COLO668 (cell line): ENCODE measurements around the gene FILIP1L.

Source experiments
- DNase-seq: peaks from one replicate; lab custom pipeline; 2025; ENCODE audit not compliant: unreplicated experiment; lab: John Stamatoyannopoulos, UW

Gene FILIP1L

DNA sequence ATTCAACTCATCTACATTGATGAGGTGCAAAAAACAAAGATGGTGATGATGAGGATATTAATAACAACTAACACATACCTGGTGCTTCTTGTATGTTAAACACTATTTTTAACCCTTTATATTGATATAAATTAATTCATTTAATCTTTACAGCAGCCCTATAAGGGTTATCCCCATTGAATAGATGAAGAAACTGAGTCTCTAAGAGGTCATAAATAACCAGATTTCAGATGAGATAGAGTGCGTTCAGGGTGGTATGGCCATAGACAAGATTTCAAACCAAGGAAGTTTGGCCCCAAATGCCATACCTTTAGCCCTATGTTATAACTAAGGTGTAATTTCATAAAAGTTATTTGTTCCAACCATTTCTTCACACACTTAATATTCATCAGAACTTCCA is 214.1 kb downstream of the FILIP1L start:
- no peak for DNase-seq

- no peak for DNase-seq
These were observed 214.7 kb downstream of the FILIP1L start for GRCh38 chr3:99899603-99900002.

DNA sequence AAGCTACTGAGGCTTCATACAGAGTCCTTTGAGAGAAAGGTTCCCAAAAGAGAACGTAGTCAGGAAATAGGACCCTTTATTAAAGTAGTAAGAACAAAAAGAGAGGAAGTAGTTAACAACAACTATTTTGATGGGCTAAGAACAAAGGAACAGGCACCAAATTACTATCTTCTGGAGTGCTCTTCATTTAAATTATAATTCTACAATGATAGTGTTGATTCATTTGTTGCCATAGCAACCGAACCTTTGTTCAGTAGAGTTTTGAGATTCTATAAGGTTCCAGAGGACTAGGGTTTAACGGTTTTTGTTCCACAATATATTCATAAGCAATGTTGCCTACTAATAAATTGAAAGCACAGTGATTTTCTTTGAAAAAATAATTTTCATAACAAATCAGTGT is 217.8 kb downstream of the FILIP1L start:
- no peak for DNase-seq

GRCh38 chr3:99895703-99896441 is 218.4 kb downstream of the FILIP1L start:
- DNase-seq: no peak

DNA sequence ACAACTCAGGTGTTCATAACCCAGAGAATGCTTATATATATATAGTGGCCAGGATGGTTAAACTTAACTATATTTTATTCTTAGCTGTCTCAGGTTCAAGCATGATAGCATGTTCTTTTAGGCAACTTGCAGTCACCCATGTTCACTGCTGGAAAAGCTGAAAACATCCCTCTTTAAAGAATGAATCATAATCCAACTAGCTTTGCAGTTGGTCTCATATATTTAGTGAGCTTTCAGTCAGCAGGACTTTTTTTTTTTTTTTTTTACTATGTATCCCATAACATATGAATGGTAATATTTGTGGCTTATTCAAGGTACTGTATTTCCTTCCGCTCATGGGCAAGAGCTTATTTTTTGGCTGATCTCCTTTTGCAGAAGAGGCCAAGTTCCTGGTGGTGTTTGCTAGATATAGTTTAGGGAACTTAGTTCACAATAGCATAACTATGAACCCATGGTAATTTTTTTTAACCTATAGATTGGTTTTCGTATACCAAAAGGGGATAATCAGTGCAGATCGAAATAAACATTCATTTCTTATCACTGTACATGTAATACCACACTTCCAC is 219.1 kb downstream of the FILIP1L start:
- no peak for DNase-seq

DNA sequence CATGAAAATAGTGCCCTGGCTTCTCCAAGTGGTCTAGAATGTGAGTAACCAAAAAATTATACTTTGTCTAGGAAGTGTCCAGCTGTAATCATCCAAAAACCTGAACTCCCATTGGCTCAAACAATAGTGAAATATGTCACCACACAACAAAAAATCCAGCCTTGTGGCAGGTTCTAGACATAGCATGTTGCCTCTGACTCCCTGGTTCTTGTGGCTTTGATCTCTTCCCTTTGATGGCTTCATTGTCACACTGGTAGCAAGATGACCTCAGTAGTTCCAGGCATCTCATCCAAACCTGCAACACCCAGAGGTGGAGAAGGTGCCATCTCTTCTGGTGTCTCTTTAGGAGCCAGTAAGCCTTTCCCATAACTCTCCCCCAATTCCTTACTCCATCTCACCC is 222.0 kb downstream of the FILIP1L start:
- no peak for DNase-seq

- no peak for DNase-seq
These were observed 222.6 kb downstream of the FILIP1L start for GRCh38 chr3:99891610-99892285.

DNA sequence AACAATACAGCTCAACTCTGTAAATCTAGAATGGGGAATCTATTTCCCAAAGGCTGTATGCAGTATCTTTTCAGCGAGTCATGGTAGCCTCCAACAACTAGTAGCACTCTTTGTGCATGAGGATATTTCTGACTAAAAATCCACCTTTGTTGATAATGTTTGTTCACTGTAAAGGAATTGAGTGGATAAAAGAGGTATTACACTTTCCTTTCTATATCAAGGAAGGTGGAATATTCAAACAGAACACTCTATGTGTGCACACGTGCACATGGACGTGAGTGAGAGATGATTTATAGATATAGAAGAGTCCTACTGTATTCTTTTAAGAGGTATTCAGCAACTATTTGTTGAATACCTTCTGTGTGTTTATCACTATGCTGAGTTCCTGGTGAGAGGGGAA is 228.4 kb downstream of the FILIP1L start:
- DNase-seq: no peak

DNA sequence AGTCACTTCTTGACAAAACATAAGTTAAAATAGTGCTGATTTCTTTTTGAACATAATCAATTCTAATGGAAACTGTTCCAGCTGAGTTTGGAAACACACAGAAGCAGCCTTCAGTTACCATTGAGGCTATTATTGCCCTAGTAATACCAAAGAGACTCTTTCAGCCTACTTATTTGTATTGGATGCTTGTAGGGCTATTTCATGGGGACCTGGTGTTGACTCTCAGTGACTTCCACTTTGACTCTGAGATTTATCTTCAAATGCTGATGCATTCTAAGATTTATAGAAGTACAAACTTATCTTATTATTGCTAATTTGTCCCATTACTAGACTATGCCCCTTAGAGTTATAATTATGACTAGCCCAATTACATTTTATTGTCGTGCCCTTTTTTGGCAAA is 229.2 kb downstream of the FILIP1L start:
- DNase-seq: no peak

- no peak for DNase-seq
These were observed 229.8 kb downstream of the FILIP1L start for GRCh38 chr3:99884484-99884883.

GRCh38 chr3:99883693-99884092 is 230.6 kb downstream of the FILIP1L start:
- no peak for DNase-seq

GRCh38 chr3:99883138-99883461 is 231.2 kb downstream of the FILIP1L start:
- no peak for DNase-seq

- DNase-seq: no peak
These were observed 231.7 kb downstream of the FILIP1L start for GRCh38 chr3:99882436-99883137.

DNA sequence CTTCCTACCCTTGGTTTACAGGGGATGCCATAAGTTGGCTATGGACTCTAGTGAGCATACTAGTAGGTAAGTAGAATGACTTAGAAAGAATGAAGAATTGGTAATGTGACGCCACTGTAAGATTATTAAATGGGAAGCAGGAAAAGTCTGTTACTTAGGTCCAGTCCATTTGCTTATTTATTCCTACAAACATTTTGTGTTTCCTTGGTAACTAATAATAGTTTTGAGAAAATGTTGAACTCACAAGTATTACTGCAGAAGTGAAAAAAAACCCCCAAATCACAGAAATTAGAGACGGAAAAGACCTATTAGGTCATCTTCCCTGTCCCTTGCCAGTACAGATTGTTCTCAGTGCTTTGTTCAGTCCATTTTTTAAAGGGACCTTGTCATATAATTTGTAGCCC is 233.2 kb downstream of the FILIP1L start:
- no peak for DNase-seq

- no peak for DNase-seq
These were observed 235.0 kb downstream of the FILIP1L start for GRCh38 chr3:99879275-99879674.

DNA sequence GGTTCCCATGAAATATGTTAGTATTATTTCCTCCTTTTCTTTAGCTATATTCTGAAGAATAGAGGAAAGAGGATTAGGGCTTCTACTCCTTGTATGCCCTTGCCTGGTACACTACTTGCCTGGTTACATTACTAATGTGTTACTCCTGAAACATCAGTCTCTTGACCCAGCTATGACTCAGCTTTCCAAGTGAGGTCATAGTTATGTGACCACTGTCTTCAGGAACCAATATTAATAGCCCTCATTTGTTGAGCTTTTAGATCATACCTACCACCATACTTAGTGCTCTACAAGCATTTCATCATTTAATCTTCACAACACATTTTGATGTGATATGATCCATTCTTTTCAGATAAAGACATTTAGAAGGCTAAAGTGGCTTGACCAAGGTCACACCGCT is 236.3 kb downstream of the FILIP1L start:
- no peak for DNase-seq

GRCh38 chr3:99877031-99877579 is 237.2 kb downstream of the FILIP1L start:
- no peak for DNase-seq

DNA sequence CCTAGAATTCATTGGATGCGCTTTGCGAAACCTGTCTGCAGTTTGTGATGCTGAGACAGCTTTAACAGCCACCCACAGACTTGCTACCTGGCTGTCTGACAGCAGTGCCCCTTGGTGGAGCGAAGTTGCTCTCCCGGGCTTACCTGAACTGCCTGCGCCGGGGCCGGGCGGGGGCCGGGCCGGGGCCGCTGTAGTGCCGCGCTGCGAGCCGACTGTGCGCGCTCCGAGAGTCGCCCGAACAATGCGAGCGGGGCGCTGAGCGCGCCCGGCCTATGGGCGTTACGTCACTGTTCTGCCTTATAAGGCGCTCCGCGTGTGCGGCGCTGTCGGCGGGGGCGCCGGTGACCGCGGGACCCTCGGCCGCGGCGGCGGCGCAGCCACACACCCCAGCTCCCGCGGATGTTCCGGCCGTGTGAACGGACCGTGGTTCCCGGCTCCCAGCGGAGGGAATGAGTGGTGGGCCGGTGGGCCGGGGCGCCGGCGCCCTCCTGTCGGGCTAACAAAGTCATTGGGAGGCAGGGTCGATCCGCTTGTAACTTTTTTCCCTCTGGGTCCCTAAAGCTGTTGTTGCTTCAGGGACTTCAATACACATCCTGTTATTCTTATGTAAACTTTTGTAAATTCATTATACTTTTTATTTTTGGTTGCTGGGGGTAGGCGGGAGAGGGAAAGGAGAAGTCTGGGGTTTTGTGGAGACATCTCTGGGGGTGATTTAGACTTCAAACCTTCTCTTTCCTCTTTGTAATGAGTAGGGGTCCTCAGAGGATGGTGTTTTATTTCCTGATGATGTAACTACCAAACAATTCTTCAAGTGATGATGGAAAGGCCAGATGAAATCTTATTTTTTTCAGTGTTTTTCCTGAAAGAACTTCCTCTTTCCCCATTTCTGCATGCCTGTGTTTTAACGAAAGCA is 238.1 kb downstream of the FILIP1L start:
- peak; percentile 78 for DNase-seq

DNA sequence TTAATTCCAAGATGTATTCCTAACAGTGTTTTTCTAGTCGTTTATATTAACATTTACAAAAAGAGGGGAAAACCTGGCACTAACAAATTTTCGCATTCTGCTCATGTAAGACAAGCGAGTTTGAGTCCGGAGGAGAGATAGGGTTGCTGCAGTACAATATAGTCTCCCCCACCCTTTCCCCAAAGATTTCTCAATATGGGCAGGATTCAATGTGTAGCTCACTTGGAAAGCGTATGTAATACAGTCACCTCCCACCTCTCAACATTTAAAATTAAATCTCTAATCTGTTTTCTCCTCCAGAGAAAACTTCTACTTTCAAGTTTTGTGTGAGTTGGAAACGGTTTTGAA is 238.7 kb downstream of the FILIP1L start:
- DNase-seq: no peak

DNA sequence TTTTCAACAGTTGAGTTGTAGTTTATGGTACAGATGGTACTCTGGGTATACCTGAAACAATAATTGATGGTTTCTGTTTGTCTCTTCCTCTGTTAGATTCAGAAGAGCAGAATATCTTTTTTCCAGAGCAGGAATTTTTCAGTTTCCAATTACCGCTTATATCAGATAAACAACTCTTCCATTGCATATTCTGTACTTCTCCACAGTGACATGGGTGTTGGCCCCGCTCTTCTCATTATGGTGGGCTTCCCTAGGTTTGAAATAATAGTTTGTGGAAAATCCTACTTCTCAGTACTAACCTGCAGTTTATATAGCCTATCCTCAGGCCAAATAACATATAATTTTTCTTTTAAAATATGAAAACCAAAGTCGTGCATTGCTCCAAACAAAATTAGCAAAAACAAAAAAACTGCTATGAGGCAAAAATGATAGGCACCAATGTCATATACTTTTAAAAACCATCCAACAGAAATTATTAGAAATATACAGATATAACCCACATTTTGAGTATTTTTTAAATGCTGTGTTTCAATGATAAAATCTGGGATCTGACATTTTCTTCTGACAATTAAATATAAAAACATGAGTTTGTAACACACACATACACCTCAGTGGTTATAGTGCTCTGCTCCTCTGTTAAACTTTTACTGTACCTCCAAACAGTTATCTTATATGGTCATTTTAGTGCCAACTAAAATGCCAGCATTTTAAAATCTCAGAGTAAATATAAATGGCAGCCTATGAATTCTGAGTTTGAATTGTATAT is 239.9 kb downstream of the FILIP1L start:
- no peak for DNase-seq
